HEK293T (cell line): Measurements from ENCODE around the gene HSPA1L.

Experiments
- BHLHE40 ChIP-seq: fragments of 450-650 bp; IDR thresholded peaks from 2 replicates; pipeline ENCODE4 v1.6.1; 2016; ENCODE audit warnings: mild to moderate bottlenecking, moderate library complexity, borderline replicate concordance
- ELF4 ChIP-seq: fragments of 450-650 bp; IDR thresholded peaks from 2 replicates; pipeline ENCODE4 v1.6.1; 2017; ENCODE audit warnings: antibody characterized with exemption

GRCh38 chr6:31814677-31815024 lies 432 bp downstream of the HSPA1L start:
- TF ChIP-seq BHLHE40 (no peak), ELF4 (no peak)
